HepG2 (cell line): ENCODE measurements around the gene ARTN. TPM values are rescaled to one million over a fixed set of nuclear protein-coding genes. Genes with fewer than 3 reads are reported as not detected.

Experiments
- AGO2 ChIP-seq: fragments of 200-400 bp; formaldehyde crosslinking; optimal IDR thresholded peaks from 2 replicates; pipeline ENCODE3; 2017; ENCODE audit warnings: mild to moderate bottlenecking, low read depth, low read length, moderate library complexity
- GATAD2A ChIP-seq: IDR thresholded peaks from 2 replicates; pipeline ENCODE4 v1.6.1; 2016
- GZF1 ChIP-seq: sonication (generic); formaldehyde crosslinking; IDR thresholded peaks from 2 replicates; pipeline ENCODE4 v1.5.1; 2020; ENCODE audit warnings: mild to moderate bottlenecking, missing genetic modification reagents
- HNRNPK ChIP-seq: fragments of 200-400 bp; formaldehyde crosslinking; IDR thresholded peaks from 2 replicates; pipeline ENCODE4 v1.6.1; 2018; ENCODE audit warnings: low read length, low read depth, moderate library complexity, mild to moderate bottlenecking; ENCODE audit not compliant: poor library complexity, severe bottlenecking
- KDM2A ChIP-seq: sonication (generic); formaldehyde crosslinking; IDR thresholded peaks from 2 replicates; pipeline ENCODE4 v1.4.0; 2020; ENCODE audit warnings: low read depth, missing genetic modification reagents, borderline replicate concordance
- NFYC ChIP-seq: IDR thresholded peaks from 2 replicates; pipeline ENCODE4 v1.6.1; 2016; ENCODE audit warnings: missing genetic modification reagents, missing compliant biosample characterization
- TOPORS ChIP-seq: sonication (generic); formaldehyde crosslinking; IDR thresholded peaks from 2 replicates; pipeline ENCODE4 v1.8.0; 2023; ENCODE audit warnings: mild to moderate bottlenecking, missing genetic modification reagents
- ZBTB7A ChIP-seq: sonication (generic); formaldehyde crosslinking; IDR thresholded peaks from 2 replicates; pipeline ENCODE4 v1.8.0; 2022; ENCODE audit warnings: mild to moderate bottlenecking, missing genetic modification reagents
- ZNF160 ChIP-seq: sonication (generic); formaldehyde crosslinking; IDR thresholded peaks from 2 replicates; pipeline ENCODE4 v1.8.0; 2022; ENCODE audit warnings: mild to moderate bottlenecking, inconsistent platforms, missing genetic modification reagents
- ZNF552 ChIP-seq: sonication (generic); formaldehyde crosslinking; IDR thresholded peaks from 2 replicates; pipeline ENCODE4 v1.9.0; 2022; ENCODE audit warnings: missing genetic modification reagents, mild to moderate bottlenecking, borderline replicate concordance
- ZNF556 ChIP-seq: sonication (generic); formaldehyde crosslinking; IDR thresholded peaks from 2 replicates; pipeline ENCODE4 v1.4.0; 2020; ENCODE audit warnings: mild to moderate bottlenecking, missing genetic modification reagents, borderline replicate concordance
- ZNF577 ChIP-seq: sonication (generic); formaldehyde crosslinking; IDR thresholded peaks from 2 replicates; pipeline ENCODE4 v1.4.0; 2020; ENCODE audit warnings: mild to moderate bottlenecking, low read depth, missing genetic modification reagents, borderline replicate concordance
- ZNF614 ChIP-seq: IDR thresholded peaks from 2 replicates; pipeline ENCODE4 v1.6.1; 2018; ENCODE audit warnings: missing biosample characterization, missing genetic modification reagents, inconsistent platforms, borderline replicate concordance
- ZNF724P ChIP-seq: sonication (generic); formaldehyde crosslinking; IDR thresholded peaks from 2 replicates; pipeline ENCODE4 v1.8.0; 2022; ENCODE audit warnings: missing genetic modification reagents, borderline replicate concordance
- ZNF891 ChIP-seq: sonication (generic); formaldehyde crosslinking; IDR thresholded peaks from 2 replicates; pipeline ENCODE4 v1.5.0; 2020; ENCODE audit warnings: mild to moderate bottlenecking, missing genetic modification reagents
- polyA plus RNA-seq, 8 experiments: library from polyadenylated mRNA; depleted of rRNA in 3 of 8; stranded (reverse) in 7 of 8; unstranded in 1 of 8; fragments of >200 nt; fragmentation: Illumina TruSeq in 4 of 8; extraction: Trizol in 4 of 8; gene quantifications; 2 replicates each; pipeline versions ENCODE4 v1.2.1 to v1.2.3, GENCODE V29; 2011 to 2016; ENCODE audit warnings: low read depth in 4 of 8, missing spikeins in 1 of 8, mixed read lengths in 1 of 8; ENCODE audit not compliant: insufficient read depth in 1 of 8
- total RNA-seq, 5 experiments: library from RNA; depleted of rRNA; stranded (reverse); fragments of >200 nt; fragmentation: Illumina TruSeq; extraction: Trizol; gene quantifications; 2 replicates each; pipeline ENCODE4 v1.2.3, GENCODE V29; 2016; ENCODE audit warnings: low read depth in 1 of 5
- TF ChIP-seq, protein P1 (sequence below): sonication (generic); formaldehyde crosslinking; IDR thresholded peaks from 2 replicates; pipeline ENCODE4 v1.4.0; 2020; ENCODE audit warnings: missing genetic modification reagents, borderline replicate concordance
- TF ChIP-seq, protein P2 (sequence below): sonication (generic); formaldehyde crosslinking; IDR thresholded peaks from 2 replicates; pipeline ENCODE4 v1.4.0; 2020; ENCODE audit warnings: mild to moderate bottlenecking, missing genetic modification reagents, borderline replicate concordance

ARTN gene
- total and polyA plus RNA-seq, 2 of the 13 experiments (the other 11 are each of a cell fraction or from before 2014, with no cell fraction given), result 0.11 to 0.62 TPM

DNA sequence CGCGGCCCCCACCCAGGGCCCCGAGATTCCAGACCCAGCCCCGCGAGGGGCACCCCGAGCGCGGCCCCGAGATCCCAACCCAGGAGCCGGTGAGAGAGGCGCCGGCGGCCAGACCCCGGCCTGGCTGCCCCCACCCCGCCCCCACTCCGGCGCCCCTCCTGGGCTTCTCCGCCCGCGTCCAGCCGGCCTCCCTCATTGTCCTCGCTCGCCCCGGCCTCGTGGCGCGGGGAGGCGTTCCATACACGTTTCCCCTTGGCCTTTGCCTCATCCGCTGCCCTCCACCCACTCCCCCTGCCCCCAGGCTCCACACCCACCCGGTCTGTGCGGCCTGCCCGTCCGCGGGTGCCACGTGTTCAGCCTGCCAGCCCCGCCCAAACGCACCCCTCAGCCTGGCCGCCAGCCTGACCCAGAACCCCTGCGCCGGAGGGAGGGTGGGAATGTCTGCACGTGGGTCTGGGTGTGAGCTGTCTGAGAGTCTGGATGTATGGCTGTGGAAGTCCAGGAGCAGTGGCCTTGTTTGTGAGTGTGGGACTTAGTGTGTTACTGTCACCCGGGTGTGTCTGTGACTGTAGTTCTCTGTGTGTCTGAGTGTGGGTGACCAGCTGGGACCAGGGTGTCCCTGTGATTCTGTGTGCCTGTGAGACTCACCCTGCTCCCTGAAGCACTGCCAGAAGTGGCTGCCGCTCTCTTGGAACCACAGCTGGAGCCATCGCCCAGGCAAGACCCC is 46.1 kb downstream of the ARTN start (continued):
- TF ChIP-seq ZNF556 (peak; percentile 64; the same call in 1 of the 2 replicates), ZNF724P (CRISPR knock-in tag) (peak; percentile 53; the same call in 1 of the 2 replicates), NFYC (CRISPR knock-in tag) (peak; percentile 24; the same call in 1 of the 2 replicates), ZNF614 (CRISPR knock-in tag) (no peak), ZNF552 (CRISPR knock-in tag) (no peak), TOPORS (CRISPR knock-in tag) (0 out of 2 replicates have a peak, but pooled peaks have one; percentile 41), KDM2A (peak; percentile 74), ZBTB7A (CRISPR knock-in tag) (no peak), AGO2 (peak; percentile 27), ZNF160 (CRISPR knock-in tag) (peak; percentile 54; the same call in 1 of the 2 replicates), ZNF891 (CRISPR knock-in tag) (0 out of 2 replicates have a peak, but pooled peaks have one; percentile 58), GATAD2A (CRISPR knock-in tag) (peak; percentile 23; the same call in 1 of the 2 replicates), HNRNPK (peak; percentile 28), ZNF577 (CRISPR knock-in tag) (no peak), GZF1 (CRISPR knock-in tag) (no peak)
- TF ChIP-seq, protein P1, sequence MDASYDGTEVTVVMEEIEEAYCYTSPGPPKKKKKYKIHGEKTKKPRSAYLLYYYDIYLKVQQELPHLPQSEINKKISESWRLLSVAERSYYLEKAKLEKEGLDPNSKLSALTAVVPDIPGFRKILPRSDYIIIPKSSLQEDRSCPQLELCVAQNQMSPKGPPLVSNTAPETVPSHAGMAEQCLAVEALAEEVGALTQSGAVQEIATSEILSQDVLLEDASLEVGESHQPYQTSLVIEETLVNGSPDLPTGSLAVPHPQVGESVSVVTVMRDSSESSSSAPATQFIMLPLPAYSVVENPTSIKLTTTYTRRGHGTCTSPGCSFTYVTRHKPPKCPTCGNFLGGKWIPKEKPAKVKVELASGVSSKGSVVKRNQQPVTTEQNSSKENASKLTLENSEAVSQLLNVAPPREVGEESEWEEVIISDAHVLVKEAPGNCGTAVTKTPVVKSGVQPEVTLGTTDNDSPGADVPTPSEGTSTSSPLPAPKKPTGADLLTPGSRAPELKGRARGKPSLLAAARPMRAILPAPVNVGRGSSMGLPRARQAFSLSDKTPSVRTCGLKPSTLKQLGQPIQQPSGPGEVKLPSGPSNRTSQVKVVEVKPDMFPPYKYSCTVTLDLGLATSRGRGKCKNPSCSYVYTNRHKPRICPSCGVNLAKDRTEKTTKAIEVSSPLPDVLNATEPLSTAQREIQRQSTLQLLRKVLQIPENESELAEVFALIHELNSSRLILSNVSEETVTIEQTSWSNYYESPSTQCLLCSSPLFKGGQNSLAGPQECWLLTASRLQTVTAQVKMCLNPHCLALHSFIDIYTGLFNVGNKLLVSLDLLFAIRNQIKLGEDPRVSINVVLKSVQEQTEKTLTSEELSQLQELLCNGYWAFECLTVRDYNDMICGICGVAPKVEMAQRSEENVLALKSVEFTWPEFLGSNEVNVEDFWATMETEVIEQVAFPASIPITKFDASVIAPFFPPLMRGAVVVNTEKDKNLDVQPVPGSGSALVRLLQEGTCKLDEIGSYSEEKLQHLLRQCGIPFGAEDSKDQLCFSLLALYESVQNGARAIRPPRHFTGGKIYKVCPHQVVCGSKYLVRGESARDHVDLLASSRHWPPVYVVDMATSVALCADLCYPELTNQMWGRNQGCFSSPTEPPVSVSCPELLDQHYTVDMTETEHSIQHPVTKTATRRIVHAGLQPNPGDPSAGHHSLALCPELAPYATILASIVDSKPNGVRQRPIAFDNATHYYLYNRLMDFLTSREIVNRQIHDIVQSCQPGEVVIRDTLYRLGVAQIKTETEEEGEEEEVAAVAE, result 0 out of 2 replicates have a peak, but pooled peaks have one; percentile 31
- TF ChIP-seq, protein P2, sequence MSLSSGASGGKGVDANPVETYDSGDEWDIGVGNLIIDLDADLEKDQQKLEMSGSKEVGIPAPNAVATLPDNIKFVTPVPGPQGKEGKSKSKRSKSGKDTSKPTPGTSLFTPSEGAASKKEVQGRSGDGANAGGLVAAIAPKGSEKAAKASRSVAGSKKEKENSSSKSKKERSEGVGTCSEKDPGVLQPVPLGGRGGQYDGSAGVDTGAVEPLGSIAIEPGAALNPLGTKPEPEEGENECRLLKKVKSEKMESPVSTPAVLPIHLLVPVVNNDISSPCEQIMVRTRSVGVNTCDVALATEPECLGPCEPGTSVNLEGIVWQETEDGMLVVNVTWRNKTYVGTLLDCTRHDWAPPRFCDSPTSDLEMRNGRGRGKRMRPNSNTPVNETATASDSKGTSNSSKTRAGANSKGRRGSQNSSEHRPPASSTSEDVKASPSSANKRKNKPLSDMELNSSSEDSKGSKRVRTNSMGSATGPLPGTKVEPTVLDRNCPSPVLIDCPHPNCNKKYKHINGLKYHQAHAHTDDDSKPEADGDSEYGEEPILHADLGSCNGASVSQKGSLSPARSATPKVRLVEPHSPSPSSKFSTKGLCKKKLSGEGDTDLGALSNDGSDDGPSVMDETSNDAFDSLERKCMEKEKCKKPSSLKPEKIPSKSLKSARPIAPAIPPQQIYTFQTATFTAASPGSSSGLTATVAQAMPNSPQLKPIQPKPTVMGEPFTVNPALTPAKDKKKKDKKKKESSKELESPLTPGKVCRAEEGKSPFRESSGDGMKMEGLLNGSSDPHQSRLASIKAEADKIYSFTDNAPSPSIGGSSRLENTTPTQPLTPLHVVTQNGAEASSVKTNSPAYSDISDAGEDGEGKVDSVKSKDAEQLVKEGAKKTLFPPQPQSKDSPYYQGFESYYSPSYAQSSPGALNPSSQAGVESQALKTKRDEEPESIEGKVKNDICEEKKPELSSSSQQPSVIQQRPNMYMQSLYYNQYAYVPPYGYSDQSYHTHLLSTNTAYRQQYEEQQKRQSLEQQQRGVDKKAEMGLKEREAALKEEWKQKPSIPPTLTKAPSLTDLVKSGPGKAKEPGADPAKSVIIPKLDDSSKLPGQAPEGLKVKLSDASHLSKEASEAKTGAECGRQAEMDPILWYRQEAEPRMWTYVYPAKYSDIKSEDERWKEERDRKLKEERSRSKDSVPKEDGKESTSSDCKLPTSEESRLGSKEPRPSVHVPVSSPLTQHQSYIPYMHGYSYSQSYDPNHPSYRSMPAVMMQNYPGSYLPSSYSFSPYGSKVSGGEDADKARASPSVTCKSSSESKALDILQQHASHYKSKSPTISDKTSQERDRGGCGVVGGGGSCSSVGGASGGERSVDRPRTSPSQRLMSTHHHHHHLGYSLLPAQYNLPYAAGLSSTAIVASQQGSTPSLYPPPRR (CRISPR knock-in tag), result peak; percentile 21; the same call in 1 of the 2 replicates
